Placental pericyte (primary cell): ENCODE data around the gene CCM2. TPM values are rescaled to one million over a fixed set of nuclear protein-coding genes. Genes with fewer than 3 reads are reported as not detected.
A peak's percentile ranks its signal among the peaks of the same experiment; 100 is the strongest.

ENCODE experiments used
- small RNA-seq: library from RNA; depleted of rRNA; stranded (forward); fragments of <200 nt; gene quantifications from one replicate; pipeline ENCODE3, GENCODE V24; 2012; ENCODE audit warnings: low replicate concordance
- total RNA-seq: library from RNA; depleted of rRNA; stranded (reverse); fragments of >200 nt; gene quantifications from 2 replicates; pipeline ENCODE4 v1.2.3, GENCODE V29; 2012

The CCM2 gene
- total RNA-seq = 39.2 and 86.3 TPM in 2 replicates

GRCh38 chr7:45000093-45001032 is at the start of gene CCM2:
Gene CCM2, plus strand, starts transcription at chr7:45000201. Its CDS starts 133 bp downstream, at chr7:45000334.

GRCh38 chr7:44978511-44979366 is 21.3 kb upstream of the CCM2 start, which contains the start of gene MYO1G:
Gene MYO1G, minus strand, starts transcription at chr7:44979015. Its CDS starts 54 bp downstream, at chr7:44978961.

GRCh38 chr7:45088821-45089340 is 88.9 kb downstream of the CCM2 start, which contains the start of gene NACAD:
Gene NACAD, minus strand, starts transcription at chr7:45088969. Its CDS starts 75 bp downstream, at chr7:45088894.

GRCh38 chr7:45111298-45112223 is 111.6 kb downstream of the CCM2 start, which contains the start of gene TBRG4:
Gene TBRG4, minus strand, starts transcription at chr7:45111697. Its CDS starts 2,460 bp downstream, at chr7:45109237.

Small RNAs within 50 kb of the gene (small RNA-seq; reads per million reads assigned to genes)
- 99.6 reads per million, percentile 98 among the genes with 10 or more reads in this experiment for gene SNORA5A
- gene SNORA5B = not detected
- 25.0 reads per million, percentile 97 among the genes with 10 or more reads in this experiment for gene SNORA5C

Other genes starting within 250 kb of the CCM2 start
- gene PPIA, start 203.5 kb upstream of the CCM2 start, total RNA-seq = 1,664 and 1,747 TPM in 2 replicates
- 66.5 and 148 TPM in 2 replicates for gene H2AZ2, start 152.1 kb upstream of the CCM2 start, total RNA-seq
- 16.6 and 29.3 TPM in 2 replicates for gene PURB, start 114.7 kb upstream of the CCM2 start, total RNA-seq
- gene MYO1G, start 21.2 kb upstream of the CCM2 start, total RNA-seq = 0.14 and 0.22 TPM in 2 replicates
- 0.88 and 1.3 TPM in 2 replicates for gene NACAD, start 88.8 kb downstream of the CCM2 start, total RNA-seq
- gene TBRG4, start 111.5 kb downstream of the CCM2 start, total RNA-seq = 51.2 and 118 TPM in 2 replicates
- gene RAMP3, start 157.6 kb downstream of the CCM2 start, total RNA-seq = not detected in 2 replicates